ENCODE measurements around the gene CNN3.

CNN3 gene

GRCh38 chr1:94922761-94923331 is 4.1 kb downstream of the CNN3 start:
- no peak for DNase-seq (ENCODE audit: low read depth, low spot score)
- peak overlapping the region; percentile 6; the same call in 1 of the 2 replicates for H3K4me3 ChIP-seq
- H3K36me3 ChIP-seq (ENCODE audit: insufficient read depth, low read length), result peaks cover 24% of the 10 kb centered on the region
- no peaks in the 10 kb centered on the region for H3K9me3 ChIP-seq (ENCODE audit: low read depth, low read length)
- TF ChIP-seq POLR2AphosphoS5 (IDR thresholded peaks at IDR 0.05; ENCODE audit: borderline replicate concordance, low read depth, low read length), result no peak
- no peak for TF ChIP-seq EZH2 (IDR thresholded peaks at IDR 0.05)
- TF ChIP-seq FOXP2 (optimal IDR thresholded peaks at IDR 0.05; ENCODE audit: control extremely low read depth, extremely low read length, insufficient read depth), result no peak
- H3K27ac ChIP-seq, result 0 out of 2 replicates have a peak overlapping the region, but pooled peaks have one; percentile 10
- no peak overlapping the region for H3K9ac ChIP-seq (ENCODE audit: insufficient read length)

- DNase-seq (ENCODE audit: low read depth, low spot score), result no peak
- H3K27ac ChIP-seq, result no peak overlapping the region
- no peaks in the 10 kb centered on the region for H3K9me3 ChIP-seq (ENCODE audit: low read depth, low read length)
- H3K4me3 ChIP-seq, result no peak overlapping the region
- TF ChIP-seq POLR2AphosphoS5 (IDR thresholded peaks at IDR 0.05; ENCODE audit: borderline replicate concordance, low read depth, low read length) (no peak), EZH2 (IDR thresholded peaks at IDR 0.05) (no peak), FOXP2 (optimal IDR thresholded peaks at IDR 0.05; ENCODE audit: control extremely low read depth, extremely low read length, insufficient read depth) (no peak)
- no peak overlapping the region for H3K9ac ChIP-seq (ENCODE audit: insufficient read length)
- peaks cover 27% of the 10 kb centered on the region for H3K36me3 ChIP-seq (ENCODE audit: insufficient read depth, low read length)
Measured at GRCh38 chr1:94921977-94922376, 4.9 kb downstream of the CNN3 start.

DNA sequence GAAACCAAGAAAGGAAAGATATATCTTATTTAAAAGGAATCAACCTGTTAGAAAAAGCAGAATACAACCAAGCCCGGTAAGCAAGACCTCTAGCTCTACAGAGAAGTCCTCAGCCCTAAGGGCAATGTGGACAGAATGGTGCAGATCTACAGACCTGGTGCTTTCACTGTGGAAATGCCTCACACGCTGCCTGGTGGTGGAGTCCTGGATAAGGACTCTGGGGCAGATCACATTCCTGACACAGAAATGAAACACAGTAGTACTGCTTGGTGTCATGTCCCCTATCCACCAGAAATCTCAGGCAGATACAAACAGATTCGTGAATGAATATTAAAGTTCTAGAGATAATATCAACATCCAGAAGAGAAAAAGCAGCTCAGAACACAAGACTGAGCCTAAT is 6.8 kb downstream of the CNN3 start:
- H3K9ac ChIP-seq (ENCODE audit: insufficient read length), result no peak overlapping the region
- no peaks in the 10 kb centered on the region for H3K9me3 ChIP-seq (ENCODE audit: low read depth, low read length)
- no peak overlapping the region for H3K4me3 ChIP-seq
- peaks cover 34% of the 10 kb centered on the region for H3K36me3 ChIP-seq (ENCODE audit: insufficient read depth, low read length)
- H3K27ac ChIP-seq, result peak overlapping the region; percentile 72
- DNase-seq (ENCODE audit: low read depth, low spot score), result no peak
- no peak for TF ChIP-seq FOXP2 (optimal IDR thresholded peaks at IDR 0.05; ENCODE audit: control extremely low read depth, extremely low read length, insufficient read depth)
- TF ChIP-seq POLR2AphosphoS5 (IDR thresholded peaks at IDR 0.05; ENCODE audit: borderline replicate concordance, low read depth, low read length), result no peak
- TF ChIP-seq EZH2 (IDR thresholded peaks at IDR 0.05), result no peak

GRCh38 chr1:94919241-94920030 is 7.5 kb downstream of the CNN3 start:
- H3K4me3 ChIP-seq, result no peak overlapping the region; the same call in 1 of the 2 replicates
- TF ChIP-seq FOXP2 (optimal IDR thresholded peaks at IDR 0.05; ENCODE audit: control extremely low read depth, extremely low read length, insufficient read depth) (no peak), POLR2AphosphoS5 (IDR thresholded peaks at IDR 0.05; ENCODE audit: borderline replicate concordance, low read depth, low read length) (no peak), EZH2 (IDR thresholded peaks at IDR 0.05) (no peak)
- peaks cover 34% of the 10 kb centered on the region for H3K36me3 ChIP-seq (ENCODE audit: insufficient read depth, low read length)
- DNase-seq (ENCODE audit: low read depth, low spot score), result no peak
- no peaks in the 10 kb centered on the region for H3K9me3 ChIP-seq (ENCODE audit: low read depth, low read length)
- peak overlapping the region; percentile 72 for H3K27ac ChIP-seq
- H3K9ac ChIP-seq (ENCODE audit: insufficient read length), result no peak overlapping the region

GRCh38 chr1:94917251-94917650 is 9.7 kb downstream of the CNN3 start:
- Histone ChIP-seq H3K4me3 (no peak overlapping the region), H3K27ac (no peak overlapping the region), H3K9ac (ENCODE audit: insufficient read length) (no peak overlapping the region), H3K36me3 (ENCODE audit: insufficient read depth, low read length) (peaks cover 21% of the 10 kb centered on the region), H3K9me3 (ENCODE audit: low read depth, low read length) (no peaks in the 10 kb centered on the region)
- DNase-seq (ENCODE audit: low read depth, low spot score), result no peak
- TF ChIP-seq FOXP2 (optimal IDR thresholded peaks at IDR 0.05; ENCODE audit: control extremely low read depth, extremely low read length, insufficient read depth), result no peak
- TF ChIP-seq POLR2AphosphoS5 (IDR thresholded peaks at IDR 0.05; ENCODE audit: borderline replicate concordance, low read depth, low read length), result no peak
- TF ChIP-seq EZH2 (IDR thresholded peaks at IDR 0.05), result no peak

- Histone ChIP-seq H3K36me3 (ENCODE audit: insufficient read depth, low read length) (peaks cover 37% of the 10 kb centered on the region), H3K9me3 (ENCODE audit: low read depth, low read length) (no peaks in the 10 kb centered on the region), H3K9ac (ENCODE audit: insufficient read length) (no peak overlapping the region), H3K27ac (no peak overlapping the region), H3K4me3 (no peak overlapping the region)
- no peak for DNase-seq (ENCODE audit: low read depth, low spot score)
- TF ChIP-seq EZH2 (IDR thresholded peaks at IDR 0.05) (no peak), POLR2AphosphoS5 (IDR thresholded peaks at IDR 0.05; ENCODE audit: borderline replicate concordance, low read depth, low read length) (no peak), FOXP2 (optimal IDR thresholded peaks at IDR 0.05; ENCODE audit: control extremely low read depth, extremely low read length, insufficient read depth) (no peak)
Measured at GRCh38 chr1:94912263-94913184, 14.4 kb downstream of the CNN3 start.

GRCh38 chr1:94909486-94909885 is 17.4 kb downstream of the CNN3 start:
- Histone ChIP-seq H3K4me3 (no peak overlapping the region), H3K9me3 (ENCODE audit: low read depth, low read length) (no peaks in the 10 kb centered on the region), H3K27ac (no peak overlapping the region), H3K36me3 (ENCODE audit: insufficient read depth, low read length) (peaks cover 34% of the 10 kb centered on the region), H3K9ac (ENCODE audit: insufficient read length) (no peak overlapping the region)
- TF ChIP-seq POLR2AphosphoS5 (IDR thresholded peaks at IDR 0.05; ENCODE audit: borderline replicate concordance, low read depth, low read length), result no peak
- TF ChIP-seq EZH2 (IDR thresholded peaks at IDR 0.05), result no peak
- TF ChIP-seq FOXP2 (optimal IDR thresholded peaks at IDR 0.05; ENCODE audit: control extremely low read depth, extremely low read length, insufficient read depth), result no peak
- DNase-seq (ENCODE audit: low read depth, low spot score), result no peak

GRCh38 chr1:94908965-94909364 is 17.9 kb downstream of the CNN3 start:
- no peak for DNase-seq (ENCODE audit: low read depth, low spot score)
- Histone ChIP-seq H3K4me3 (no peak overlapping the region), H3K27ac (no peak overlapping the region), H3K9ac (ENCODE audit: insufficient read length) (no peak overlapping the region), H3K9me3 (ENCODE audit: low read depth, low read length) (no peaks in the 10 kb centered on the region), H3K36me3 (ENCODE audit: insufficient read depth, low read length) (peaks cover 34% of the 10 kb centered on the region)
- TF ChIP-seq FOXP2 (optimal IDR thresholded peaks at IDR 0.05; ENCODE audit: control extremely low read depth, extremely low read length, insufficient read depth), result no peak
- no peak for TF ChIP-seq EZH2 (IDR thresholded peaks at IDR 0.05)
- no peak for TF ChIP-seq POLR2AphosphoS5 (IDR thresholded peaks at IDR 0.05; ENCODE audit: borderline replicate concordance, low read depth, low read length)
